K562 (cell line): ENCODE data around the gene CAGE1. TPM values are rescaled to one million over a fixed set of nuclear protein-coding genes. Genes with fewer than 3 reads are reported as not detected.

ENCODE experiments used
- CHAMP1 ChIP-seq: fragments of 450-650 bp; IDR thresholded peaks from 2 replicates; pipeline ENCODE4 v1.6.1; 2016; ENCODE audit warnings: mild to moderate bottlenecking
- E2F1 ChIP-seq: sonication (generic); formaldehyde crosslinking; IDR thresholded peaks from 2 replicates; pipeline ENCODE4 v1.8.1; 2023; ENCODE audit warnings: mild to moderate bottlenecking, missing genetic modification reagents, moderate library complexity
- MBD1 ChIP-seq: fragments of 250-450 bp; sonication (Bioruptor Pico); IDR thresholded peaks from 2 replicates; pipeline ENCODE4 v1.8.0; 2022; ENCODE audit warnings: inconsistent platforms
- SMAD4 ChIP-seq: fragments of 250-450 bp; sonication (Bioruptor Pico); conservative IDR thresholded peaks from 2 replicates; pipeline ENCODE4 v1.8.0; 2021; ENCODE audit warnings: inconsistent platforms, mild to moderate bottlenecking, moderate library complexity
- SMARCA4 ChIP-seq: fragments of 450-650 bp; IDR thresholded peaks from 2 replicates; pipeline ENCODE4 v1.6.1; 2016
- ZNF583 ChIP-seq: fragments of 250-450 bp; sonication (Bioruptor Pico); IDR thresholded peaks from 2 replicates; pipeline ENCODE4 v1.4.0; 2020
- ZNF639 ChIP-seq, 2 experiments: fragments of 200-800 bp in 1 of 2; sonication (Bioruptor generic) in 1 of 2; sonication (generic) in 1 of 2; formaldehyde crosslinking in 1 of 2; IDR thresholded peaks in 1 of 2; conservative IDR thresholded peaks in 1 of 2; 2 replicates each; pipeline versions ENCODE4 v1.5.0 to v1.6.1; 2016 to 2020; ENCODE audit warnings: missing compliant biosample characterization in 1 of 2, missing genetic modification characterization in 1 of 2, missing genetic modification reagents in 1 of 2
- ZNF766 ChIP-seq: fragments of 200-800 bp; sonication (Bioruptor generic); conservative IDR thresholded peaks from 2 replicates; pipeline ENCODE4 v1.6.1; 2016; ENCODE audit warnings: missing genetic modification characterization, missing compliant biosample characterization
- polyA plus RNA-seq, 8 experiments: library from polyadenylated mRNA; depleted of rRNA in 4 of 8; stranded (reverse) in 5 of 8; unstranded in 3 of 8; fragments of >200 nt; fragmentation: Nextera tagmentation in 2 of 8; fragmentation: Illumina TruSeq in 1 of 8; extraction: Ambion mirVana in 2 of 8; extraction: Trizol in 1 of 8; gene quantifications; 2 replicates each; pipeline versions ENCODE4 v1.2.1 to v1.2.3, GENCODE V29; 2011 to 2014; ENCODE audit warnings: inconsistent platforms in 1 of 8, missing spikeins in 1 of 8
- total RNA-seq, 7 experiments: library from RNA; depleted of rRNA in 6 of 7; stranded (reverse); fragments of >200 nt in 6 of 7; fragmentation: Illumina TruSeq in 2 of 7; extraction: Trizol in 2 of 7; gene quantifications; 2 replicates each; pipeline versions ENCODE4 v1.2.1 to v1.2.3, GENCODE V29; 2011 to 2021; ENCODE audit warnings: low replicate concordance in 1 of 7

CAGE1 gene
- total and polyA plus RNA-seq, 9 of the 15 experiments (the other 6 are each of a cell fraction or from before 2014, with no cell fraction given): 0.13 to 0.33 (median 0.18) TPM; not detected in 4

GRCh38 chr6:7313505-7314165, 75.9 kb downstream of the CAGE1 start (continued):
- peak; percentile 69 for TF ChIP-seq SMARCA4
- peak; percentile 15; the same call in 1 of the 2 replicates for TF ChIP-seq CHAMP1
- TF ChIP-seq E2F1 (CRISPR knock-in tag): no peak; the same call in none of the 2 replicates
- peak; percentile 54; the same call in 1 of the 2 replicates for TF ChIP-seq SMAD4 (CRISPR knock-in tag)
- no peak; a peak in 1 of 4 replicates for TF ChIP-seq ZNF639 (CRISPR knock-in tag; conservative IDR thresholded peaks at IDR 0.05 in 1 of 2, IDR thresholded peaks at IDR 0.05 in 1 of 2)
- peak; percentile 88 for TF ChIP-seq MBD1
- TF ChIP-seq ZNF766 (CRISPR knock-in tag): 0 out of 2 replicates have a peak, but pooled peaks have one; percentile 17
- TF ChIP-seq ZNF583: no peak
